Osteocyte (in vitro differentiated cells): ENCODE data around the gene CDK10. TPM values are rescaled to one million over a fixed set of nuclear protein-coding genes. Genes with fewer than 3 reads are reported as not detected.

ENCODE experiments used
- DNase-seq: peaks from one replicate; pipeline ENCODE4 v3.0.0; 2021; ENCODE audit warnings: mixed read lengths; ENCODE audit not compliant: unreplicated experiment; ENCODE audit errors: extremely low spot score
- H3K27ac Mint-ChIP-seq: one replicate; pipeline ENCODE4 v1.8.0; 2021; ENCODE audit warnings: mild to moderate bottlenecking, mixed read lengths; ENCODE audit not compliant: unreplicated experiment
- H3K27me3 Mint-ChIP-seq: one replicate; pipeline ENCODE4 v1.8.0; 2021; ENCODE audit warnings: mixed read lengths; ENCODE audit not compliant: unreplicated experiment
- H3K36me3 Mint-ChIP-seq: one replicate; pipeline ENCODE4 v1.8.0; 2021; ENCODE audit warnings: mixed read lengths; ENCODE audit not compliant: unreplicated experiment
- H3K4me1 Mint-ChIP-seq: one replicate; pipeline ENCODE4 v1.8.0; 2021; ENCODE audit warnings: mixed read lengths; ENCODE audit not compliant: unreplicated experiment
- H3K4me3 Mint-ChIP-seq: one replicate; pipeline ENCODE4 v1.8.0; 2021; ENCODE audit warnings: mild to moderate bottlenecking, moderate library complexity, mixed read lengths; ENCODE audit not compliant: unreplicated experiment
- H3K9me3 Mint-ChIP-seq: one replicate; pipeline ENCODE4 v1.8.0; 2021; ENCODE audit warnings: mixed read lengths; ENCODE audit not compliant: unreplicated experiment
- total RNA-seq: library from RNA; stranded (reverse); gene quantifications from 2 replicates; pipeline ENCODE4 v1.2.1, GENCODE V29; 2021
- TF ChIP-seq, protein P1 (sequence below): fragments of 200-600 bp; sonication (generic); IDR thresholded peaks from 2 replicates; pipeline ENCODE4 v1.5.0; 2021; ENCODE audit warnings: antibody characterized with exemption, mild to moderate bottlenecking, moderate library complexity

CDK10 gene
- total RNA-seq, 1 donor from 2014 or later: 91.5 TPM

DNA sequence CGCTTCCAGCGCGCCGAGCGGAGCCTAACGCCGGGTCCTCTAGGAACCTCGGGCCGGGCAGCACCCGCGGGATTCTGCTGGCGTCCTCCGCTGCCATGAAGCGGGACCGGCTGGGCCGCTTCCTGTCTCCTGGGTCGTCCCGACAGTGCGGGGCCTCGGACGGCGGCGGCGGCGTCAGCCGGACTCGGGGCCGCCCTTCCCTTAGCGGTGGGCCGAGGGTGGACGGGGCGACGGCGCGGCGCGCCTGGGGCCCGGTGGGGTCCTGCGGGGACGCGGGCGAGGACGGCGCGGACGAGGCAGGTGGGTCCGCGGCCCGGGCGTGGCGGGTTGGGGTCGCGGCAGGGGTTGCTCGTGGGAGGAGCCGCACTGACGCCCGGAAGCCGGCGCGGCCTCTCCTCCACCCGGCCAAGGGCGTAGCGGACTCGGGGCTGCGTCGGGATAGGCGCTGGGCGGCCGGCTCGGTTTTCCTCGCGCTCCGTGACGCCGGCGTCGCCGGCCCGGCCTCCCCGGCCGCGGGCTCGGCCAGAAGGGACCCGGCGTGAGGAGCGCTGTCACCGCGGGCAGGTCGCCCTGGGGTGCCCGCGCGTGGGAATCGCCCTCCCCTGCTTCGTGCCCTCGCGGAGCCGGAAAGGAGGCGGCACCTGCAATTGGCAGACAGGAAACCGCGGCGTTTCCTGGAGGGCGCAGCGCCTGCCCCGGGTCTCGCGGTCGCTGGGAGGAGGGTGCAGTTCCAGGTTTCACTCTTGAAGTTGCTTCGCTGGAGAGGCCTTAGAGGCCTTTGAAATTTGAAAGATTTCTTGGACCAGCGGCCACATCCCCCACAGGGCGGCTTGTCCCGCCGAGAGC lies 35.3 kb downstream of the CDK10 start:
- Mint-ChIP-seq H3K4me1 (peaks cover 21% of the 10 kb centered on the region), H3K27me3 (no peaks in the 10 kb centered on the region), H3K27ac (peak overlapping the region; percentile 67), H3K36me3 (peaks cover 7% of the 10 kb centered on the region), H3K9me3 (no peaks in the 10 kb centered on the region), H3K4me3 (peak overlapping the region; percentile 74)
- peak; percentile 91 for DNase-seq
- TF ChIP-seq, protein P1, sequence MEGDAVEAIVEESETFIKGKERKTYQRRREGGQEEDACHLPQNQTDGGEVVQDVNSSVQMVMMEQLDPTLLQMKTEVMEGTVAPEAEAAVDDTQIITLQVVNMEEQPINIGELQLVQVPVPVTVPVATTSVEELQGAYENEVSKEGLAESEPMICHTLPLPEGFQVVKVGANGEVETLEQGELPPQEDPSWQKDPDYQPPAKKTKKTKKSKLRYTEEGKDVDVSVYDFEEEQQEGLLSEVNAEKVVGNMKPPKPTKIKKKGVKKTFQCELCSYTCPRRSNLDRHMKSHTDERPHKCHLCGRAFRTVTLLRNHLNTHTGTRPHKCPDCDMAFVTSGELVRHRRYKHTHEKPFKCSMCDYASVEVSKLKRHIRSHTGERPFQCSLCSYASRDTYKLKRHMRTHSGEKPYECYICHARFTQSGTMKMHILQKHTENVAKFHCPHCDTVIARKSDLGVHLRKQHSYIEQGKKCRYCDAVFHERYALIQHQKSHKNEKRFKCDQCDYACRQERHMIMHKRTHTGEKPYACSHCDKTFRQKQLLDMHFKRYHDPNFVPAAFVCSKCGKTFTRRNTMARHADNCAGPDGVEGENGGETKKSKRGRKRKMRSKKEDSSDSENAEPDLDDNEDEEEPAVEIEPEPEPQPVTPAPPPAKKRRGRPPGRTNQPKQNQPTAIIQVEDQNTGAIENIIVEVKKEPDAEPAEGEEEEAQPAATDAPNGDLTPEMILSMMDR: no peak

DNA sequence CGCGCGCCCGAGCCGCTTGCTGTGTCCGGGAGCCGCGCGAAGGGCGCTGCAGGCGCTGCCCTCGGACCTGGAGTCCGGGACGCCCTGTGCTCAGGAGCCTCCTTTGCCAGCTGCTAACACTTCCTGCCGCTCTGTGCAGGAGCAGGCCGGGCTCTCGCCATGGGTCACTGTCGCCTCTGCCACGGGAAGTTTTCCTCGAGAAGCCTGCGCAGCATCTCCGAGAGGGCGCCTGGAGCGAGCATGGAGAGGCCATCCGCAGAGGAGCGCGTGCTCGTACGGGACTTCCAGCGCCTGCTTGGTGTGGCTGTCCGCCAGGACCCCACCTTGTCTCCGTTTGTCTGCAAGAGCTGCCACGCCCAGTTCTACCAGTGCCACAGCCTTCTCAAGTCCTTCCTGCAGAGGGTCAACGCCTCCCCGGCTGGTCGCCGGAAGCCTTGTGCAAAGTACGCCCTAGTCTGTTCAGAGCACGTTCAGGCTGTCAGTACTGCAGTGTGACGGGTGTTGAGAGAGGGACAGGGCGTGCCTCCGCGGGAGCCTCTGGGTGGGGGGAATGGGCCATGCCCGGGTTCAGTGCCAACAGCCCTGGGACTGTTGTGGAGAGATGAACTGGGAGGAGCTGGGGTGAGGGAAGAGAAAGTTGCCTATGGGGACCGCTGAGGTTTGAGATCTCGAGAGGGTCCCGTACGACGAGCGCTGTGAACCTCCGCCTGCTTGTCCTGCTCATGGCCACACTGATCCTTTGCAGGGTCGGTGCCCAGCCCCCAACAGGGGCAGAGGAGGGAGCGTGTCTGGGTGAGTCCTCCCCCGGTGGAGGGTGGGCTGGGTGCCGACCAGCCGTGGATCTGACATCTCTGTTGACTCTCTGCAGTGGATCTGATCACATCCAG lies 36.1 kb downstream of the CDK10 start:
- peak overlapping the region; percentile 74 for H3K4me3 Mint-ChIP-seq
- H3K27ac Mint-ChIP-seq: peak overlapping the region; percentile 67
- no peaks in the 10 kb centered on the region for H3K27me3 Mint-ChIP-seq
- H3K9me3 Mint-ChIP-seq: no peaks in the 10 kb centered on the region
- peaks cover 21% of the 10 kb centered on the region for H3K4me1 Mint-ChIP-seq
- TF ChIP-seq, protein P1: no peak
- DNase-seq: no peak
- H3K36me3 Mint-ChIP-seq: peaks cover 10% of the 10 kb centered on the region

DNA sequence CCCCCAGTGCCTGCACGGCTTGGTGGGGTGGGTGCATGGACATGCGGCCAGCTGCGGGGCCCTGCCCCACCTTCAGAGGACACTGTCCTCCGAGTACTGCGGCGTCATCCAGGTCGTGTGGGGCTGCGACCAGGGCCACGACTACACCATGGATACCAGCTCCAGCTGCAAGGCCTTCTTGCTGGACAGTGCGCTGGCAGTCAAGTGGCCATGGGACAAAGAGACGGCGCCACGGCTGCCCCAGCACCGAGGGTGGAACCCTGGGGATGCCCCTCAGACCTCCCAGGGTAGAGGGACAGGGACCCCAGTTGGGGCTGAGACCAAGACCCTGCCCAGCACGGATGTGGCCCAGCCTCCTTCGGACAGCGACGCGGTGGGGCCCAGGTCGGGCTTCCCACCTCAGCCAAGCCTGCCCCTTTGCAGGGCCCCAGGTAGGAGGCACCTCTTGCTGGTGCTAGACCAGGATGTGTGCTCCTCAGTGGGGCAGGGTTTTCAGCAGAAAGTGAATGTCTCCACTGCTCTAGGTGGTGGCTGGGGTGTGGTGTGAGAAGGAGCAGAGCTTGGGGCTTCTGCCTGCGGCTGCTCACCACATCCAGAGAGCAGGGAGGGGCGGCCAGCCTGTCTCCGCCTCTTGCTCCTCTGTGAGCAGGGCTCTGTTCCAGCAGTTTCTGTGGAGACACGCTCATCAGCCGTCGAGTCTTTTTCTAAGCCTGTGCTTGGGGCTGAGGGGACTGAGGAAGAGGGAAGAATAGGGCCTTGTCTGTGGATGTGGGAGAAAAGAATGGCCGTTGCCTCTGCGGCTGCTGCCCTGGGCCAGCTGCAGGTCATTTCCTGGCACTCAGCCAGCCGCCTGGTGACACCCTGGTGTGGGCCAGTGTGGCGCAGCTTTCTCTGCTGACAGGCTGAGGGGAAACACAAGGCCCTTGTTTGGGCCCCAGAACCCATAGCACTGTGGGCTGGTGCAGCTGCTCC lies 37.1 kb downstream of the CDK10 start:
- peaks cover 21% of the 10 kb centered on the region for H3K4me1 Mint-ChIP-seq
- TF ChIP-seq, protein P1: no peak
- H3K27me3 Mint-ChIP-seq: no peaks in the 10 kb centered on the region
- DNase-seq: no peak
- peak overlapping the region; percentile 74 for H3K4me3 Mint-ChIP-seq
- no peaks in the 10 kb centered on the region for H3K9me3 Mint-ChIP-seq
- H3K36me3 Mint-ChIP-seq: peaks cover 12% of the 10 kb centered on the region
- peak overlapping the region; percentile 67 for H3K27ac Mint-ChIP-seq

DNA sequence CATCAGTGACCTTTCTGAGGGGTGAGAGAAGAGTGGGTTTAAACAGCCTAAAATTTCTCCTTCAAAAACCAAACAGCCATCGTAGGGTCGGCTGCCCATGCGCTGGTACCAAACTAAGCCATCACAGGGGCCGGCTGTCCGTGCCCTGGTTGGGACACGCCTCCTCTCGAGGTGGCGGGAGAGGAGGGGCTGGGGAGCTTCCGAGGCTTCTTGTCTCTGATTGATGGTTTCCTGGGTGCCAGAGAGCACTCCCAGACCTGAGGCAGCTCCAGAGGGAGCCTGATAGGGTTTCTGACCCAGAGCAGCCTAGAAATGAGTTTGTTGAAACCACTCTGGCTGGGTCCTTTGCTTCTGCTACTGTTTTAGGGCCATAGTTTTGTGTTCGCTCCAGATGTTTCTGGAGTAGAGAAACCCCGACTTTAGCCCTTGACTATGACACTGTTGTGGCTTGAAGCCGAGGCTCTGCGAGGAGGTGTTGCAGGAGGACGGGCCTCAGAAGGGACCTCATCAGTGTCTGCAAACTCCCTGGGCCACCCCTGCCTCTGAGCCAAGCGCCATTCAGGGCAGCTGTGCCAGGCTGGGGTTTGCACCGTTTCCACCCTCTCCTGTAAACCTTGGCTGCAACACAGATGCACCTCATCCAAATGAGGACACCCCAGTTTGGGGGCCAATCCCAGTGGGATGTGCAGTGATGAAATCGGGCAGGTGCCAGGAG lies 41.1 kb downstream of the CDK10 start:
- Mint-ChIP-seq H3K4me3 (no peak overlapping the region), H3K4me1 (peaks cover 7% of the 10 kb centered on the region), H3K27me3 (no peaks in the 10 kb centered on the region), H3K27ac (no peak overlapping the region), H3K36me3 (peaks cover 27% of the 10 kb centered on the region), H3K9me3 (no peaks in the 10 kb centered on the region)
- TF ChIP-seq, protein P1: no peak
- DNase-seq: no peak
